Subcutaneous abdominal adipose tissue (tissue), 5 donors: Measurements from ENCODE around the gene EFCAB6.

Experiments used
- H3K27ac ChIP-seq: one replicate; pipeline ENCODE4 v1.7.0; 2013; ENCODE audit warnings: low read depth, mild to moderate bottlenecking, inconsistent platforms, low read length, moderate library complexity
- H3K27me3 ChIP-seq, 5 donors: one replicate each; pipeline ENCODE4 v1.7.0; 2013; ENCODE audit warnings: low read length in 5 of 5, inconsistent platforms in 1 of 5; ENCODE audit not compliant: control insufficient read depth in 5 of 5, insufficient read depth in 4 of 5
- H3K36me3 ChIP-seq, 5 donors: one replicate each; pipeline ENCODE4 v1.7.0; 2013; ENCODE audit warnings: low read length in 5 of 5; ENCODE audit not compliant: control insufficient read depth in 5 of 5, insufficient read depth in 5 of 5
- H3K4me1 ChIP-seq, 5 donors: one replicate each; pipeline ENCODE4 v1.7.0; 2013; ENCODE audit warnings: low read length in 5 of 5, mild to moderate bottlenecking in 3 of 5, moderate library complexity in 1 of 5; ENCODE audit not compliant: control insufficient read depth in 5 of 5, insufficient read depth in 5 of 5
- H3K4me3 ChIP-seq, 5 donors: one replicate each; pipeline ENCODE4 v1.7.0; 2013; ENCODE audit warnings: low read length in 5 of 5, low read depth in 1 of 5
- H3K9ac ChIP-seq, 5 donors: one replicate each; pipeline ENCODE4 v1.7.0; 2013; ENCODE audit warnings: low read length in 5 of 5, mild to moderate bottlenecking in 4 of 5, moderate library complexity in 3 of 5
- H3K9me3 ChIP-seq, 5 donors: one replicate each; pipeline ENCODE4 v1.7.0; 2013; ENCODE audit warnings: low read length in 5 of 5; ENCODE audit not compliant: control insufficient read depth in 5 of 5
- donor health status: healthy.
- donor health status: healthy.
- donor health status: healthy.
- donor health status: healthy.
- donor health status: healthy.

EFCAB6 gene

GRCh38 chr22:43726322-43726721 is 85.8 kb downstream of the EFCAB6 start:
- H3K9me3 ChIP-seq, result peaks cover 0 to 2% (median 0%) of the 10 kb centered on the region in 5 donors
- no peak overlapping the region for H3K27ac ChIP-seq
- no peaks in the 10 kb centered on the region for H3K27me3 ChIP-seq
- H3K9ac ChIP-seq, result no peak overlapping the region
- H3K4me3 ChIP-seq, result no peak overlapping the region
- no peaks in the 10 kb centered on the region for H3K36me3 ChIP-seq
- H3K4me1 ChIP-seq, result peaks cover 6 to 16% (median 11%) of the 10 kb centered on the region in 5 donors

- Histone ChIP-seq H3K27ac (no peak overlapping the region), H3K4me3 (no peak overlapping the region), H3K4me1 (peaks cover 7 to 16% (median 11%) of the 10 kb centered on the region in 5 donors), H3K9me3 (peaks cover 0 to 2% (median 0%) of the 10 kb centered on the region in 5 donors), H3K27me3 (no peaks in the 10 kb centered on the region), H3K9ac (no peak overlapping the region), H3K36me3 (peaks cover 0 to 3% (median 0%) of the 10 kb centered on the region in 5 donors)
Measured at GRCh38 chr22:43723816-43724215, 88.3 kb downstream of the EFCAB6 start.

DNA sequence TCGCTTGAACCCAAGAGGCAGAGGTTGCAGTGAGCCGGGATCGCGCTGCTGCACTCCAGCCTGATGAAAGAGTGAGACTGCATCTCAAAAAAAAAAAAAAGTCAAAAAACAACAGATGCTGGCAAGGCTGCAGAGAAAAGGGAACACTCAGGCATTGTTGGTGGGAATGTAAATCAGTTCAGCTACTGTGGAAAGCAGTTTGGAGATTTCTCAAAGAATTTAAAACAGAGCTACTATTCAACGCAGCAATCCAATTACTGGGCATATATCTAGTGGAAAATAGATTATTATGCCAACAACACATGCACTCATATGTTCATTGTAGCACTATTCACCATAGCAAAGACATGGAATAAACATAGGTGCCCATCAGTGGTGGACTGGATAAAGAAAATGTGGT is 89.7 kb downstream of the EFCAB6 start:
- Histone ChIP-seq H3K4me3 (no peak overlapping the region), H3K27ac (no peak overlapping the region), H3K9me3 (no peaks in the 10 kb centered on the region), H3K4me1 (peaks cover 7 to 16% (median 11%) of the 10 kb centered on the region in 5 donors), H3K27me3 (no peaks in the 10 kb centered on the region), H3K36me3 (peaks cover 0 to 3% (median 0%) of the 10 kb centered on the region in 5 donors), H3K9ac (no peak overlapping the region)

- no peaks in the 10 kb centered on the region for H3K9me3 ChIP-seq
- H3K9ac ChIP-seq, result no peak overlapping the region
- H3K4me1 ChIP-seq, result peaks cover 0 to 5% (median 4%) of the 10 kb centered on the region in 5 donors
- no peak overlapping the region for H3K4me3 ChIP-seq
- no peaks in the 10 kb centered on the region for H3K27me3 ChIP-seq
- peaks cover 0 to 10% (median 2%) of the 10 kb centered on the region in 5 donors for H3K36me3 ChIP-seq
- H3K27ac ChIP-seq, result no peak overlapping the region
Measured at GRCh38 chr22:43720716-43721115, 91.4 kb downstream of the EFCAB6 start.

GRCh38 chr22:43714104-43714503 is 98.0 kb downstream of the EFCAB6 start:
- no peaks in the 10 kb centered on the region for H3K4me1 ChIP-seq
- peaks cover 0 to 16% (median 2%) of the 10 kb centered on the region in 5 donors for H3K36me3 ChIP-seq
- no peak overlapping the region for H3K9ac ChIP-seq
- H3K9me3 ChIP-seq, result peaks cover 0 to 4% (median 3%) of the 10 kb centered on the region in 5 donors
- no peaks in the 10 kb centered on the region for H3K27me3 ChIP-seq
- H3K4me3 ChIP-seq, result no peak overlapping the region
- H3K27ac ChIP-seq, result no peak overlapping the region

- H3K27me3 ChIP-seq, result no peaks in the 10 kb centered on the region
- no peak overlapping the region for H3K27ac ChIP-seq
- H3K4me3 ChIP-seq, result no peak overlapping the region
- H3K9me3 ChIP-seq, result peaks cover 0 to 4% (median 3%) of the 10 kb centered on the region in 5 donors
- H3K9ac ChIP-seq, result no peak overlapping the region
- H3K36me3 ChIP-seq, result peaks cover 0 to 15% (median 0%) of the 10 kb centered on the region in 5 donors
- no peaks in the 10 kb centered on the region for H3K4me1 ChIP-seq
Measured at GRCh38 chr22:43711681-43712080, 100.4 kb downstream of the EFCAB6 start.

DNA sequence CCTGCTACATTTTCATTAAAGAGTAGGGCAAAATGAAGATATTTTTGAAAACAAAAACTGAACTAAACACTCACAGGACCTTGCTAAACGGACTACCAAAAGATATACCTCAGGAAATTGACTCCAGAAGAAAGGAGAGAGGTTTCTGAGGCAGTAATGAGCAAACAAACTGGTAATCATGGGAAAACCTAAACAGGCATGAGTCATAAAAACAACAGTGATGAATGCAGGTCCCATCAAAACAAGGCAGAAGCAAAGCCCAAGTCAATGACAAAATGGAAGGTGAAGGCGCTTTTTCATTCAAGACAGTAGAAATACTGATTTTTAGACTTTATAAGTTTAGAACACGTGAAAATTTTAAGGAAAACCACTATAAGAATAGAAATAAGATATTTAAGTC is 104.5 kb downstream of the EFCAB6 start:
- Histone ChIP-seq H3K9ac (no peak overlapping the region), H3K27me3 (no peaks in the 10 kb centered on the region), H3K9me3 (peaks cover 2 to 19% (median 8%) of the 10 kb centered on the region in 5 donors), H3K27ac (no peak overlapping the region), H3K4me1 (no peaks in the 10 kb centered on the region), H3K36me3 (no peaks in the 10 kb centered on the region), H3K4me3 (no peak overlapping the region)

- no peaks in the 10 kb centered on the region for H3K27me3 ChIP-seq
- H3K27ac ChIP-seq, result no peak overlapping the region
- no peak overlapping the region for H3K9ac ChIP-seq
- H3K36me3 ChIP-seq, result no peaks in the 10 kb centered on the region
- H3K9me3 ChIP-seq, result peaks cover 2 to 19% (median 8%) of the 10 kb centered on the region in 5 donors
- H3K4me1 ChIP-seq, result no peaks in the 10 kb centered on the region
- no peak overlapping the region for H3K4me3 ChIP-seq
Measured at GRCh38 chr22:43706571-43707328, 105.4 kb downstream of the EFCAB6 start.

DNA sequence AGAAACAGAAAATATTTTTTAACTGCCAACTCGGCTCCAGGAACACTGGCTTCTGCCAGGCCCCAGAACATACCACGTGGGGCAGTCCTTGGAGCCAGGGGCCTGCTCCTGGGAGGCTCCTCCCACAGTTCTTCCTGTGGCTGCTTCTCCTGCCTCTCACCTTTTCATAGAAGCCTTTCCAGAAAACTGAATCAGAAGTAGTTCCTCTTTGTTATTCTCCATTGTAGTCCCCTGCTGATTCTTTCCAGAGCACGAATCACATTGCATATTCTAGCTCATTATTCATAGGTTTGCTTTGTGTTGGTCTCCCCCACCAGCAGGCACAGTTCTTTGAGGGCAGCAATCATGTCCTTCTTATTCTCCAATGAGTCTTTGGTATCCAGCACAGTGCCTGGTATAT is 106.0 kb downstream of the EFCAB6 start:
- Histone ChIP-seq H3K27ac (no peak overlapping the region), H3K4me3 (no peak overlapping the region), H3K36me3 (no peaks in the 10 kb centered on the region), H3K9me3 (peaks cover 2 to 19% (median 8%) of the 10 kb centered on the region in 5 donors), H3K9ac (no peak overlapping the region), H3K4me1 (no peaks in the 10 kb centered on the region), H3K27me3 (no peaks in the 10 kb centered on the region)

DNA sequence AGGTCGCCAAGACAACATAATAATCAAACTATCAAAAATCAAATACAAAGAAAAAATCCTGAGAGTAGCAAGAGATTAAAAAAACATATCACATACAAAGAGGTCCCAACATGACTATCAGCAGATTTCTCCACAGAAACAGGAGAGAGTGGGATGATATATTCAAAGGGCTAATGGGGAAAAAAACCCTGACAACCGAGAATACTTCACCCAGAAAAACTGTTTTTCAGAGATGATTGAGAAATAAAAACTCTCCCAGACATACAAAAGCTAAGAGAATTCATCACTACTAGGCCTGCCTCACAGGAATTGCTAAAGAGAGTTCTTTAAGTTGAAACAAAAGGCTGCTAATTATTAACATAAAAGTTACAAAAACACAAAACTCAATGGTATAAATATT is 108.1 kb downstream of the EFCAB6 start:
- Histone ChIP-seq H3K4me3 (no peak overlapping the region), H3K9ac (no peak overlapping the region), H3K4me1 (no peaks in the 10 kb centered on the region), H3K27me3 (no peaks in the 10 kb centered on the region), H3K9me3 (peaks cover 2 to 19% (median 8%) of the 10 kb centered on the region in 5 donors), H3K36me3 (no peaks in the 10 kb centered on the region), H3K27ac (no peak overlapping the region)
